GM12864 (cell line): Measurements from ENCODE around the gene SPAG17.
A peak's percentile ranks its signal among the peaks of the same experiment; 100 is the strongest.

ENCODE experiments used
- DNase-seq: peaks from one replicate; pipeline ENCODE4 v3.0.0-alpha.2; 2011; ENCODE audit warnings: low read depth
- H3K4me3 ChIP-seq: 2 replicates; pipeline ENCODE4 v1.5.1; 2011; ENCODE audit warnings: mild to moderate bottlenecking, low read depth, low read length, control low read depth
- CTCF ChIP-seq: IDR thresholded peaks from 2 replicates; pipeline ENCODE4 v1.5.1; 2011; ENCODE audit warnings: low read depth, mild to moderate bottlenecking, moderate library complexity, low read length, control low read depth, inconsistent platforms; ENCODE audit errors: missing control alignments

Gene SPAG17

GRCh38 chr1:117964290-117965038 is 220.6 kb downstream of the SPAG17 start:
- no peak overlapping the region for H3K4me3 ChIP-seq
- no peak for TF ChIP-seq CTCF
- no peak for DNase-seq

GRCh38 chr1:117959364-117959763 is 225.7 kb downstream of the SPAG17 start:
- TF ChIP-seq CTCF, result no peak
- DNase-seq, result no peak

GRCh38 chr1:117952386-117952785 is 232.6 kb downstream of the SPAG17 start:
- DNase-seq, result no peak
- no peak for TF ChIP-seq CTCF
- H3K4me3 ChIP-seq, result no peak overlapping the region

More at GRCh38 chr1:117959364-117959763, 225.7 kb downstream of the SPAG17 start:
- no peak overlapping the region for H3K4me3 ChIP-seq

GRCh38 chr1:117942293-117942692 is 242.7 kb downstream of the SPAG17 start:
- DNase-seq, result no peak
- no peak for TF ChIP-seq CTCF
- no peak overlapping the region for H3K4me3 ChIP-seq

- H3K4me3 ChIP-seq, result no peak overlapping the region
- no peak for DNase-seq
- no peak for TF ChIP-seq CTCF
These were observed 251.3 kb downstream of the SPAG17 start for GRCh38 chr1:117933769-117934168.

GRCh38 chr1:117932576-117932975 is 252.5 kb downstream of the SPAG17 start:
- no peak for TF ChIP-seq CTCF
- H3K4me3 ChIP-seq, result no peak overlapping the region
- no peak for DNase-seq

- TF ChIP-seq CTCF, result no peak
- no peak for DNase-seq
- peak overlapping the region; percentile 94 for H3K4me3 ChIP-seq
These were observed 254.5 kb downstream of the SPAG17 start for GRCh38 chr1:117930484-117930883.
